Midbrain (tissue), 1 donor: ENCODE data around the gene RBM15.

Experiments used
- DNase-seq: peaks from one replicate; lab custom pipeline; 2025; lab: John Stamatoyannopoulos, UW

Gene RBM15

DNA sequence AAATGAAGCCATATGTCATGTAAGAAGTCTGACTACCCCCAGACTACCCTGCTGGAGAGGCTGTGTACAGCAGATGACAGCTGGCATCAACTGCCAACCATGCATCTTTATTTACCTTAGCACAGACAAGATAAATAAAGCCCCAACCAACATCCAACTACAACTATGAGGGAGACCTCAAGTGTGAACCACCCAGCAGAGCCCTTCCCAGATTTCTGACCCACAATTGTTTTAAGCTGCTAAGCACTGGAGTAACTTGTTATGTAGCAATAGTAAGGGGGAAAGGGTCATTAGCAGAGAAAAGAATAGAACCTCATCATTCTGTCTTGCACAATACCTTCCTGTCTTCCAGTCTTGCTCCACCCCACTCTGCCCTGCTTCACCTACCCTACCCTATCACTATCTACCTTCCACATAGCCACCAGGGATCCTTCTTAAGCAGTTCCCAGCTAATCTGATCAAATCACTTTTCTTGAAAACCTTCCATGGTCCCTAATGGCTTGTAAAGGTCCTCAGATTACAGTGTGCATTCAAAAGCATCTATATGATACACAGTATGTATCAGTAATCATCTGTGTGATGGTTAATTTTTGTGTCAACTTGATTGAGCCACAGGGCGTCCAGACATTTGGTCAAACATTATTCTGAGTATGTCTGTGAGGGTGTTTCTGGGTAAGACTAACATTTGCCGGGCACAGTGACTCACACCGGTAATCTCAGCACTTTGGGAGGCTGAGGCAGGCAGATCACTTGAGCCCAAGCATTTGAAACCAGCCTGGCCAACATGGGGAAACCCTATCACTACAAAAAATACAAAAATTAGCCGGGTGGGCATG is 19.6 kb upstream of the RBM15 start:
- no peak for DNase-seq

DNA sequence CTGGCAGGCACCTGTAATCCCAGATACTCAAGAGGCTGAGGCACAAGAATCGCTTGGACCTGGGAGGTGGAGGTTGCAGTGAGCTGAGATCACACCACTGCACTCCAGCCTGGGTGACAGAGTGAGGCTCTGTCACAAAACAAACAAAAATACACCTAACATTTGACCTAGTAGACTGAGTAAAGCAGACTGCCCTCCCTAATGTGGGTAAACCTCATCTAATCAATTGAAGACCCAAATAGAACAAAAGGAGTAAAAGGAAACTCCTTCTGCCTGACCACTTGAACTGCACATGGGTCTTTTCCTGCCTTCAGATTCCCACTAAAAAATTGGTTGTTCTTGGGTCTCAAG is 19.0 kb upstream of the RBM15 start:
- DNase-seq, result no peak

DNA sequence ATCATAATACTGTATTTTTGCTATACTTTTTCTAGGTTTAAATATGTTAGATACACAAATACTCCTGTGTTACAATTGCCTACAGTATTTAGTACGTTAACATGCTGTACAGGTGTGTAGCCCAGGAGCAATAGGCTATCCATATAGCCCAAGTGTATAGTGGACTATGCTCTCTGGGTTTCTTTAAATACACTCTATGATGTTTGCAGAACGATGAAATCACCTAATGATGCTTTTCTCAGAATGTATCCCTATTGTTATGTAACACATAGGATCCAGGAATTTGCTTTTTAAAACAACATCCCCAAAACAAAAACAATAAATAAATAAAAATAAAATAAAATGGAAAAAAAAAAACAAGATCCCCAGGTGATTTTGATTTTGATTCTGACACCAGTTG is 18.1 kb upstream of the RBM15 start:
- DNase-seq, result no peak

DNA sequence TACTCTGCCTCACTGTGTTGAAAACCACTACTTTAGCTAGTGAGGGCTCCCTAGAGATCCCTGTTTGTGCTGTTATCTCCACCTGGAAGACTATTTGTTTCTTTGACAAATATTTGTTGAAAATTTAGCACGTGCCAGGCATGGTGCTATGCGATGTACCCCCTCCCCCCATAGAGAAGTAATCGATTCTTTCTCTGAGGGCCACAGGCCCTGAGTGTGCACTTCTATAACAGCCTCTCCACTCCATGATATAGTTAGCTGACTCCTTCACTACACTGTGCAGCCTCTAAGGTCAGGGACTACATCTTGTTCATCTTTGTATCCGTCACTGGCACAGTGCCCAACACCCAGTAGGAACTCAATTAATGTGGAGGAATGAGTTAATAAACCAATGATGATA is 17.3 kb upstream of the RBM15 start:
- no peak for DNase-seq

DNA sequence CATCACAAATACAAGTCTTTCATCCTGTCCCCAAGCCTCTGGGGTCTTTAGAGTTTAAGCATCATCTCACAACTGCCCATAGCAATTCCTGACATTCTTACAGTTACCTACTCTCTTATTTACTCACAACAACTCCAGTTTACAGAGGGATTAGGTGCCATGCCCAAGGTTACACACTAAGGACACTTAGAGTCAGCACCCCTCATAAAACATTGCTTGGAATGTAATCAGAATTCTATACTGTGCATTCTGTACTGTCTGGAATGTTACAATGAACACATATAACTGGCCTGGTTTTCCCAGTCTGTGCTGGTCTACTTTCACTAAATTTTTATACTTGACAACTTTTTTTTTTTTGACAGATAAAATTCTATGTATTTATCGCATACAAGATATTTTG is 14.5 kb upstream of the RBM15 start:
- no peak for DNase-seq

DNA sequence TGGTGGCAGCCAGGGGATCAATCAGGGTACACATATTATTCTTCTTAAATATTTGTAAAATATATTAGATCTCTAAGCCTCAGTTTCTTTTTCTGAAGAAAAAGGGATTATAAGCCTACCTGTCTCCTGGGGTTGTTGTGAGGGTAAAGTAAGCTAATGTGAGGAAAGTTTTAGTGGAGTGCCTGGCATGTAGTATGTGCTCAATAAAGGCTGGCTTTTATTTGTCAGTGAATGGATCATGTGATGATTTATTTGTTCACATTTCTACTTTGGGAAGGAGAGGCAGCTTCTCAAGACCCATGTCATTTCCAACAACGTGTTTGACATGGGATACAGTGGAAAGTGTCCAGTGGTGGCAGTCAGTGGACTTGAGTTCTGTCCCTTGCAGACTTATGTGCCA is 12.4 kb upstream of the RBM15 start:
- no peak for DNase-seq

DNA sequence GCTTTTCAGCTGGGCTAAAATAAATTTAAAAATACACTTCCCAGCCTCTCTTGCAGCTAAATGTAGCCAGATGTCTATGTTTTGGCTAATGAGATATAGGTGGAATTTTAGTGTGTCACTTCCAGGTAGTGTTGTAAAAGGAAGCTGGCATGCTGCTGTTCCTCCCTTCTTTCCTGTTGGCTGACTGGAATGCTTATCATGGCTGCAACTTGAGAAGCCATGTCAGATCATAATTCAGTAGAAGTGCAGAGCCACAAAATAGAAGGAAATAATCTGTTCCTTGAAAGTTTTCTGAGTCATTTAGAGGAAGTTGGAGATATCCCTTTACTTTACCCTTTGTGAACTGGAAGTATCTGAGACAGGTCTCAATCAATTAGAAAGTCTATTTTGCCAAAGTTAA is 10.9 kb upstream of the RBM15 start:
- DNase-seq, result no peak

DNA sequence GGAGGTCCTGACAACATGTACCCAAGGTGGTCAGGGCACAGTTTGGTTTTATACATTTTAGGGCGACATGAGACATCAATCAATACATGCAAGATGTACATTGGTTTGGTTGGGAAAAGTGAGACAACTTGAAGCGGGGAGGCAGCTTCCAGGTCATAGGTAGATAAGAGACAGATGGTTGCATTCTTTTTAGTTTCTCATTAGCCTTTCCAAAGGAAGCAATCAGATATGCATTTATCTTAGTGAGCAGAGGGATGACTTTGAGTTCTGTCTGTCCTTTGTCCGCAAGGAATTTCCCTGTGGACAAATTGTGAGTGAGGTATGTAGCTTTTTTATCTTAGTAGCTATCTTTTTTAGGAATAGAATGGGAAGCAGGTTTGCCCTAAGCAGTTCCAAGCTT is 10.5 kb upstream of the RBM15 start:
- no peak for DNase-seq

DNA sequence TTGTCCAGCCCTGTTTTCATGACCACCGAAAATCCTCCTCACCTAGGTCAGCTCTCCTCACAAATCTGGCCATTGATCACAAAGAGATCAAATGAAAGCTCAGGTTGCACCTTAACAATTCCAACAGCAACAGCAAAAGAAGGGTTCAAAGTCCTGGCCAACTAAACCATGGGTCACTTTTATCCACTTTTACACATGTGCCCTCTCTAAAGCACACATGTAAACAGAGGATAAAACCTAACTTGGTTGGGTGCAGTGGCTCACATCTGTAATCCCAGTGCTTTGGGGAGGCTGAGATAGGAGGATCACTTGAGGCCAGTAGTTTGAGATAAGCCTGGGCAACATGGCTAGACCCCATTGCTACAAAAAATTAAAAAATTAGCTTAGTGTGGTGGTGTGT is 3.9 kb upstream of the RBM15 start:
- no peak for DNase-seq

DNA sequence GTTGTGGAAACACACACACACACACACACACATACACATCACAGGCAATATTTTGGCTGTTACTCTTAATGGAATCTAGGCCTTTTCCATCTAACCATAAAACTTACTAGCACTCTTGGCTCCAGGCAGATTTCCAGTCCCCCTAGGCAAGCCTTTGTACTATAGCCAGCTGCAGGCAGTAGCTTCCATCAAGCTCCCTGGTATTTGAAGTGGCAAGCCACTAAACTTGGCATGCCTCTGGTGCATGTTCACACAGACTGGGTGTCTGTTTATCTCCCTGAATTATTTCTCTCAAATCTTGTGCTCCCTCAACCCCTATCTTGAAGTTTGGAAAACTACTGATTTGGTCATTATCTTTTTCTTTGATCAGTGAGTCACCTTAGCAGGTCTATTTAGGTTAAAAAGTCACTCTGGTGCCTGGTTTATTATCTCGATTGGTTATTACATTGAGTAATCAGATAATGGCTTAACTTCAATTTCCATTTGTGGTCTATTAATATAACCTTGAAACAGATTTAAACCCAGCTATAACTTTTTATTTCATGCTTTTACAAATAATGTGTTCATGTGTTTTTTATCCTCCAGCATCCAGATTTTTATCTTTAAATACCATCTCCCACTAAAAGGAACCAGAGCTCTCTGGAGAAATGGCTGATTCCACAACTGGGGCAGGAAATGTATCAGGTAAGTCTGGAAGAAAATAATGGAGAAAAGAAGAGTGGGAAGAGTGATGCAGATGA is 2.7 kb upstream of the RBM15 start:
- no peak for DNase-seq

DNA sequence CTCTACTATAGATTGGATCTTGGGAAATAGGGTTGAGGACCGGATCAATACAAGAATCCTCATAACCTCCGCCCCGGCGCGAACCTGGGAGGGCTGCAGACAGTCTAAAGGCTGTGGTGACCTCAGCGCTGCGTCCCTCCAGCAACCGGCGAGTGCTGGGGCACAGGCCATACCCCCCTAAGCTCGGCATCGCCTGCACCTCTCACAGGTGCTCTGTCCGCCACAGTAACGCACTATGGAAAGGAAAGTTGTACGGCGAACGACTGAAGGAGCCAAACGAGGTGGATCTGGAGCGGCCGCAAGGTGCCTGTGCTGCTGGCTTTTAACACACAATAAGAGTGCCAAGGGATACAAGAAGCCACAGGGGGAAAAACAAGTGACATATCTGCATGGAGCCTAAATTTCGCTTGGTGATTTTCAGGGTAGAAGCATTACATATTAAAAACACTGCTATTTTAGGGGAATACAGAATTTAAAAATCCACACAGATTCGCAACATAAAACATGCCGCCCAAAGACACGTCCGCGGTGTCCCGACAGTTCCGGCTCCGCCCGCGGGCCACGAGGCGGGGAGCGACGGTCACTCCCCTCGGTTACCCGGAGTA is 1.4 kb upstream of the RBM15 start:
- no peak for DNase-seq

DNA sequence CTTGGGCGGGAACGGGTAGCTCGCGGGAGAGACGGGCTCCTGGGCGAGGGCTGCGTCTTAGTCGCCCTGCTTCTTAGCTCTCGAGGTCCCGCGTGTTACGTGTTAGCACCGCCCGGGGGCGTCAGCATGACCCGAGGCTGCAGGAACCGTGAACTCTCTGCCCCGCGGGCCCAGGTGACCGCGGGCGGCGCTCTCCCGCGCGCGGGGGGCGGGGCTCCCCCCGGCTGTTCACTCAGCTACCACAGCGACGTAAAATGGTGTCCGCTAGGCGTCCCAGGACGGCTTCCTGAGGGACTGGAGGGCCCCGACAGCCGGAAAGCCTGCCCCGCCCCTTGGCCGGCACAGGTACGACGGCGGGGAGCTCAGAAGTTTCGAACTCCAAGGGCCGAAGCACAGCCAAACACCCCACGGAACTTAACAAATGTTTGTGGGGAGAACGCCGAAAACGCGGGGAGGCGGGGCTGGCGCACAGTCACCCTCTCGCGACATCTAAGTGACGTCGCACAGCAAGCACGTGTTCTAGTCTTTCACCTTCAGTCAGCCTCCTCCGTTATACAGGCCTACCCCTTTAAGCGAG is 780 bp upstream of the RBM15 start:
- DNase-seq, result peak; percentile 96

DNA sequence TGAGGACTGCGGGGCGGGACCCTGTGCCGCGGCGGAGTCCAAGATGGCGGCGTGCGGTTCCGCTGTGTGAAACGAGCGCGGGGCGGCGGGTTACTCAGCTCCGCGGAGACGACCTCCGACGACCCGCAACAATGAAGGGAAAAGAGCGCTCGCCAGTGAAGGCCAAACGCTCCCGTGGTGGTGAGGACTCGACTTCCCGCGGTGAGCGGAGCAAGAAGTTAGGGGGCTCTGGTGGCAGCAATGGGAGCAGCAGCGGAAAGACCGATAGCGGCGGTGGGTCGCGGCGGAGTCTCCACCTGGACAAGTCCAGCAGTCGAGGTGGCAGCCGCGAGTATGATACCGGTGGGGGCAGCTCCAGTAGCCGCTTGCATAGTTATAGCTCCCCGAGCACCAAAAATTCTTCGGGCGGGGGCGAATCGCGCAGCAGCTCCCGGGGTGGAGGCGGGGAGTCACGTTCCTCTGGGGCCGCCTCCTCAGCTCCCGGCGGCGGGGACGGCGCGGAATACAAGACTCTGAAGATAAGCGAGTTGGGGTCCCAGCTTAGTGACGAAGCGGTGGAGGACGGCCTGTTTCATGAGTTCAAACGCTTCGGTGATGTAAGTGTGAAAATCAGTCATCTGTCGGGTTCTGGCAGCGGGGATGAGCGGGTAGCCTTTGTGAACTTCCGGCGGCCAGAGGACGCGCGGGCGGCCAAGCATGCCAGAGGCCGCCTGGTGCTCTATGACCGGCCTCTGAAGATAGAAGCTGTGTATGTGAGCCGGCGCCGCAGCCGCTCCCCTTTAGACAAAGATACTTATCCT is 430 bp downstream of the RBM15 start:
- peak; percentile 43 for DNase-seq

DNA sequence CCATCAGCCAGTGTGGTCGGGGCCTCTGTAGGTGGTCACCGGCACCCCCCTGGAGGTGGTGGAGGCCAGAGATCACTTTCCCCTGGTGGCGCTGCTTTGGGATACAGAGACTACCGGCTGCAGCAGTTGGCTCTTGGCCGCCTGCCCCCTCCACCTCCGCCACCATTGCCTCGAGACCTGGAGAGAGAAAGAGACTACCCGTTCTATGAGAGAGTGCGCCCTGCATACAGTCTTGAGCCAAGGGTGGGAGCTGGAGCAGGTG is 961 bp downstream of the RBM15 start:
- no peak for DNase-seq

DNA sequence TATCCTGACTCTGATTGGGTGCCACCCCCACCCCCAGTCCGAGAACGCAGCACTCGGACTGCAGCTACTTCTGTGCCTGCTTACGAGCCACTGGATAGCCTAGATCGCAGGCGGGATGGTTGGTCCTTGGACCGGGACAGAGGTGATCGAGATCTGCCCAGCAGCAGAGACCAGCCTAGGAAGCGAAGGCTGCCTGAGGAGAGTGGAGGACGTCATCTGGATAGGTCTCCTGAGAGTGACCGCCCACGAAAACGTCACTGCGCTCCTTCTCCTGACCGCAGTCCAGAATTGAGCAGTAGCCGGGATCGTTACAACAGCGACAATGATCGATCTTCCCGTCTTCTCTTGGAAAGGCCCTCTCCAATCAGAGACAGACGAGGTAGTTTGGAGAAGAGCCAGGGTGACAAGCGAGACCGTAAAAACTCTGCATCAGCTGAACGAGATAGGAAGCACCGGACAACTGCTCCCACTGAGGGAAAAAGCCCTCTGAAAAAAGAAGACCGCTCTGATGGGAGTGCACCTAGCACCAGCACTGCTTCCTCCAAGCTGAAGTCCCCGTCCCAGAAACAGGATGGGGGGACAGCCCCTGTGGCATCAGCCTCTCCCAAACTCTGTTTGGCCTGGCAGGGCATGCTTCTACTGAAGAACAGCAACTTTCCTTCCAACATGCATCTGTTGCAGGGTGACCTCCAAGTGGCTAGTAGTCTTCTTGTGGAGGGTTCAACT is 2.1 kb downstream of the RBM15 start:
- DNase-seq, result no peak

DNA sequence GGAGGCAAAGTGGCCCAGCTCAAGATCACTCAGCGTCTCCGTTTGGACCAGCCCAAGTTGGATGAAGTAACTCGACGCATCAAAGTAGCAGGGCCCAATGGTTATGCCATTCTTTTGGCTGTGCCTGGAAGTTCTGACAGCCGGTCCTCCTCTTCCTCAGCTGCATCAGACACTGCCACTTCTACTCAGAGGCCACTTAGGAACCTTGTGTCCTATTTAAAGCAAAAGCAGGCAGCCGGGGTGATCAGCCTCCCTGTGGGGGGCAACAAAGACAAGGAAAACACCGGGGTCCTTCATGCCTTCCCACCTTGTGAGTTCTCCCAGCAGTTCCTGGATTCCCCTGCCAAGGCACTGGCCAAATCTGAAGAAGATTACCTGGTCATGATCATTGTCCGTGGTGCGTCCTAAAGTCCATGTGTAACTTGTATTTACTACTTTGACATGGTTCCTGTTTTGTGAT is 2.7 kb downstream of the RBM15 start:
- DNase-seq, result no peak

DNA sequence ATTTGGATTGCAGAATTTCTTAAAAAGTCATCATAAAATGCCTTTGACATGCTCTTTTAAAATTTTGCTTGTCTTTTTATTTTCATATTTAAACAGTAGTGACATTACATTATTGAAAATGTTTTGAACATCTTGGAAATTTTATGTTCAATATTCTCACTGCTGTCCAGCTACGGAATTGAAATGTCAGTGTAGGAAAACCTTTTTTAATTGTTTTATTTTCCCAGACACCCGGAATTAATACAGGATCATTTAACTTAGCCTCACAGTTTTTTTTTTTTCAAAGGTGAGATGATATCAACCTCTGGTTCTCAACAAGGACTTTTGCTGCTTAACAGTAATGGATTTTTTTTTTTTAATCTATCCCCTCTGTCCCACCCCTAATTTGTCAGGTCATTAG is 4.1 kb downstream of the RBM15 start:
- DNase-seq, result no peak

DNA sequence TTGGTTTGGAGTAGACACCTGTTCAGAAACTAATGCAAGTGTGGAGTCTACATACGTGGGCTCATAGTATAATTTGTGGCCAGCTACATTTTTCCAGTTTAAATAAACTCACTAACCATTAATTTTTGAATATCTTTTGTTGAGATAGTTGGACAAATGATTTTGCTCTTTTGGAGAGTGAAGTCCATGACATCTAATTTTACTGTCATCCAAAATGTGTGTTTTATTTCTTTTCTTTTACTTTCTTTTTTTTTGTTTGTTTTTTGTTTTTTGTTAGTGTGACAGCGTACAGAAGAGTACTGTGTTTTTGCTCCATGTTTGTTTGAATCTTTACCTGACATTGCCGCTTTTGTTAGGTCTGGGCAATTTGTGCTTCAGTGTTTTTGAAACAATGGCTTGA is 5.0 kb downstream of the RBM15 start:
- DNase-seq, result no peak

DNA sequence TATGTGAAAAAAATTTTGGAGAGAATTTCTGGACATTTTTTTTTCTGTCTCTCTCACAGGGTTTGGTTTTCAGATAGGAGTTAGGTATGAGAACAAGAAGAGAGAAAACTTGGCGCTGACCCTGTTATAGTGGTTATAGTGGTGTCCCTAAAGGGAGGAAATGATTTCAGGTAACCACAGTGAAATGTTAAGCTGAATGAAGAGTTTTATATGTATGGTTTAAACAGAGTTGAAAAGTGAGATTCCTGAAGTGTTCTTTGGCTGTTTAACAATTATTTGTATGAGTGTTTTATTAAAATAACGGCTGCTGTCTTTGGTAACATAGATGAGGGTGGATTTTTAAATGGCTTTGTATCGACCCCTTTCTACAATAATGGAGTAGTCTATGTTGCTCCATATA is 6.3 kb downstream of the RBM15 start:
- no peak for DNase-seq

DNA sequence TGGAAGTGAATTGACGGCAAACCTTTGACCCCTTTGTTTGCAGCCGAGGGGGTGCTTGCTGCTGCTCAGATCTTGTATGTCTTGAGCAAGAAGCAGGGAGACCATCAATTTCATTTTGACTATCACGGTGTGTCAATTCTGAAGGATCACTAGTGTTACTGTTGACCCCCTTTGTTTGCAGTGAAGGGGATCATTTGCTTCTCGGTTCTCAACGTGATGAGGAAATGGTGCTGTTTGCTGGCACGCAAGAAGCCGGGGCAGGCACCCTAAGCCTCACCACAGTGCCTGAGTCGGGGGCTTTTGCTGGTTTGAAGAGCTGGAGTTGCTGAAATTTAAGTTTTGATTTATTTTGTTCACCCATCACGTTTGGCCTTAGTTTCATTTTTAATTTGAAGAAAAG is 7.5 kb downstream of the RBM15 start:
- no peak for DNase-seq

DNA sequence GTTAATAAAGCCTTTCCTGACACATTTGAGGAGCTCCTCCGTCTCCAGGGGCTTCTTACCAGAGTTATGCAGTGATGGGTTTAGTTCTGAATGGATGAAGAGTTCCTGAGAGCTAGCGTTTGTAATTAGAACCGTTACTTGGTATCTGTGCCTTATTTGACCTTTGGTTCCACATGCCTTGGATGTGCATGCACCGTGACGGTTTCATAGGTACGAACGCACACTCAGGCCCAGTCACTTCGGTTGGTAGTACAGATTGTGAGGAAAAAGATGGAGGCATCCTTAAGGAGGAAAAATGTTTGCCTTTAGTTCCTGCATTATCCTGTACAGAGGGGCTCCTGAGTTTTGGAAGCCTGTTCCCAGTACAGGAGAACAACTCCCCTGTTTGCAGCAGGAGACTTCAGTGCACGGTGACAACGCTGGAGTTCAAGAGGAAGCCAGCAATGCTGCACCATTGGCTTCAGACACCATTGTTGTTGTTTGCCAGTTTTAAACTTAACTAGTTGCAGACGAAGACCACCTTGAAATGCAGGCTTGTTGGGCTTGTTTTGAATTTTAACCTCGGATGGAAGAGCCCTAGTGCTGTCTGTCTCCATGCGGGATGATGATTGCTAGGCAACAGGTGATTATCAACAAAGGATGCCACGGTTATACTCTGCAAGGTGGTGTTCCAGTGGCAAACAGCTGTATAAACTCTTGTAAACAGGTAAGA is 8.2 kb downstream of the RBM15 start:
- no peak for DNase-seq
